ENCODE results near the gene PGAP1. TPM values are rescaled to one million over a fixed set of nuclear protein-coding genes. Genes with fewer than 3 reads are reported as not detected.

Gene PGAP1
- total and polyA plus RNA-seq, 9 of the 15 experiments (the other 6 are each of a cell fraction or from before 2014, with no cell fraction given), result 0.08 to 0.73 (median 0.52) TPM

- TF ChIP-seq CHD7 (IDR thresholded peaks at IDR 0.05; ENCODE audit: low read depth, low read length) (no peak), PTBP1 (IDR thresholded peaks at IDR 0.05; ENCODE audit: low read depth, low read length) (no peak), ZBTB49 (CRISPR knock-in tag; IDR thresholded peaks at IDR 0.05; ENCODE audit: borderline replicate concordance) (no peak), NFATC3 (IDR thresholded peaks at IDR 0.05) (no peak), TSC22D4 (tag; IDR thresholded peaks at IDR 0.05) (no peak), ZNF3 (CRISPR knock-in tag; IDR thresholded peaks at IDR 0.05) (no peak), CEBPB (tag; IDR thresholded peaks at IDR 0.05) (no peak), ZNF785 (CRISPR knock-in tag; IDR thresholded peaks at IDR 0.05) (no peak)
- TF ChIP-seq, protein P1, sequence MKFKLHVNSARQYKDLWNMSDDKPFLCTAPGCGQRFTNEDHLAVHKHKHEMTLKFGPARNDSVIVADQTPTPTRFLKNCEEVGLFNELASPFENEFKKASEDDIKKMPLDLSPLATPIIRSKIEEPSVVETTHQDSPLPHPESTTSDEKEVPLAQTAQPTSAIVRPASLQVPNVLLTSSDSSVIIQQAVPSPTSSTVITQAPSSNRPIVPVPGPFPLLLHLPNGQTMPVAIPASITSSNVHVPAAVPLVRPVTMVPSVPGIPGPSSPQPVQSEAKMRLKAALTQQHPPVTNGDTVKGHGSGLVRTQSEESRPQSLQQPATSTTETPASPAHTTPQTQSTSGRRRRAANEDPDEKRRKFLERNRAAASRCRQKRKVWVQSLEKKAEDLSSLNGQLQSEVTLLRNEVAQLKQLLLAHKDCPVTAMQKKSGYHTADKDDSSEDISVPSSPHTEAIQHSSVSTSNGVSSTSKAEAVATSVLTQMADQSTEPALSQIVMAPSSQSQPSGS (CRISPR knock-in tag; IDR thresholded peaks at IDR 0.05), result no peak
- TF ChIP-seq, protein P2, sequence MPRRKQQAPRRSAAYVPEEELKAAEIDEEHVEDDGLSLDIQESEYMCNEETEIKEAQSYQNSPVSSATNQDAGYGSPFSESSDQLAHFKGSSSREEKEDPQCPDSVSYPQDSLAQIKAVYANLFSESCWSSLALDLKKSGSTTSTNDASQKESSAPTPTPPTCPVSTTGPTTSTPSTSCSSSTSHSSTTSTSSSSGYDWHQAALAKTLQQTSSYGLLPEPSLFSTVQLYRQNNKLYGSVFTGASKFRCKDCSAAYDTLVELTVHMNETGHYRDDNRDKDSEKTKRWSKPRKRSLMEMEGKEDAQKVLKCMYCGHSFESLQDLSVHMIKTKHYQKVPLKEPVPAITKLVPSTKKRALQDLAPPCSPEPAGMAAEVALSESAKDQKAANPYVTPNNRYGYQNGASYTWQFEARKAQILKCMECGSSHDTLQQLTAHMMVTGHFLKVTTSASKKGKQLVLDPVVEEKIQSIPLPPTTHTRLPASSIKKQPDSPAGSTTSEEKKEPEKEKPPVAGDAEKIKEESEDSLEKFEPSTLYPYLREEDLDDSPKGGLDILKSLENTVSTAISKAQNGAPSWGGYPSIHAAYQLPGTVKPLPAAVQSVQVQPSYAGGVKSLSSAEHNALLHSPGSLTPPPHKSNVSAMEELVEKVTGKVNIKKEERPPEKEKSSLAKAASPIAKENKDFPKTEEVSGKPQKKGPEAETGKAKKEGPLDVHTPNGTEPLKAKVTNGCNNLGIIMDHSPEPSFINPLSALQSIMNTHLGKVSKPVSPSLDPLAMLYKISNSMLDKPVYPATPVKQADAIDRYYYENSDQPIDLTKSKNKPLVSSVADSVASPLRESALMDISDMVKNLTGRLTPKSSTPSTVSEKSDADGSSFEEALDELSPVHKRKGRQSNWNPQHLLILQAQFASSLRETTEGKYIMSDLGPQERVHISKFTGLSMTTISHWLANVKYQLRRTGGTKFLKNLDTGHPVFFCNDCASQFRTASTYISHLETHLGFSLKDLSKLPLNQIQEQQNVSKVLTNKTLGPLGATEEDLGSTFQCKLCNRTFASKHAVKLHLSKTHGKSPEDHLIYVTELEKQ (CRISPR knock-in tag; IDR thresholded peaks at IDR 0.05), result no peak
Measured at GRCh38 chr2:196974970-196975369, 48.5 kb upstream of the PGAP1 start (continued).
